Measurements from ENCODE around the gene MRPL12.

DNA sequence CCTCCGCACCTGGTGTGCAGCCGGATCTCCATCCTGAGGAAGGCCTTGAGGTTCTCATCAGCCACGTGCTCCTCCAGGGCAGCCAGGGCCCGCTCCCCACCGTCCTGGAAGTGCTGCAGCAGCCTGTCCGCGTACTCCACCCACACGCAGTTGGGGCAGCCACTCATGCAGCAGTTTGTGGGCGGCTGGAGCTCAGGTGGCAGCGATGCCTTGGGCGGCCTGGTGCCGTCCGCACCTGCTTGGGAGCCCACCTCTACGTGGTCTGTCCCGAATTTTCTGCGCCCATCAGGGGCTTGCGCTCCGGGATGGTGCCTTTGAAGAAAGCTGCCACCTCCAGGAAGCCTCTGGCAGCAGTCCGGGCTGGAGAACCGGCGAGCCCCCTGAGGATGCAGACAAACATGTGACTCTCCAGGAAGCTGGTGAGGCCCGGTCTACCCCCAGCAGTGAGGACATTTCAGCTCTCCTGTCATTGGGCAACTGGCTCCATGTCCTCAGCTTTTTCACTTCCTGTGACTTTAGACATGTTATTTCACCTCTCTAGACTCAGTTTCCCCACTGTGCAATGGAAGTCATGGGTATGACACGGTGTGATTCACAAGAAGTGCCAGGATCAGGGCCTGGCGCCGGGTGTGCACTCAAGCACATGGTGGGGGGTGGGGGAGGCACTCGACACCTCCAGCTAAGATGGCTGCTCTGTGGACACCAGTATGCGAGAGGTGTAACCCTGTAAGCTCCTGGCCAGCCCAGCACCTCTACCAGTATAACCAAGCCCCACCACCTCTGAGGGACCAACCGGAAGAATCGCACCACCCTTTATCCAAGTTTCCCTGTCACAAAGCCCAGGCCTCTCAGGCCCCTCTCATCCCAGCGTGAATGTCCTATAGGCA is 37.7 kb upstream of the MRPL12 start:
- no peak for TF ChIP-seq POLR2A (IDR thresholded peaks at IDR 0.05)
- TF ChIP-seq, protein P1, sequence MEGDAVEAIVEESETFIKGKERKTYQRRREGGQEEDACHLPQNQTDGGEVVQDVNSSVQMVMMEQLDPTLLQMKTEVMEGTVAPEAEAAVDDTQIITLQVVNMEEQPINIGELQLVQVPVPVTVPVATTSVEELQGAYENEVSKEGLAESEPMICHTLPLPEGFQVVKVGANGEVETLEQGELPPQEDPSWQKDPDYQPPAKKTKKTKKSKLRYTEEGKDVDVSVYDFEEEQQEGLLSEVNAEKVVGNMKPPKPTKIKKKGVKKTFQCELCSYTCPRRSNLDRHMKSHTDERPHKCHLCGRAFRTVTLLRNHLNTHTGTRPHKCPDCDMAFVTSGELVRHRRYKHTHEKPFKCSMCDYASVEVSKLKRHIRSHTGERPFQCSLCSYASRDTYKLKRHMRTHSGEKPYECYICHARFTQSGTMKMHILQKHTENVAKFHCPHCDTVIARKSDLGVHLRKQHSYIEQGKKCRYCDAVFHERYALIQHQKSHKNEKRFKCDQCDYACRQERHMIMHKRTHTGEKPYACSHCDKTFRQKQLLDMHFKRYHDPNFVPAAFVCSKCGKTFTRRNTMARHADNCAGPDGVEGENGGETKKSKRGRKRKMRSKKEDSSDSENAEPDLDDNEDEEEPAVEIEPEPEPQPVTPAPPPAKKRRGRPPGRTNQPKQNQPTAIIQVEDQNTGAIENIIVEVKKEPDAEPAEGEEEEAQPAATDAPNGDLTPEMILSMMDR (IDR thresholded peaks at IDR 0.05): no peak
